CD4-positive, alpha-beta T cell treated with Interleukin-6 at 100 ng/mL for 8 hours (primary cell): Measurements from ENCODE around the gene REXO4.
"Not testable (repeated sequence)": the region's sequence is repeated elsewhere in the genome, so short reads cannot be mapped to it uniquely, and the experiment has no call there.

Experiments used
- DNase-seq: peaks from one replicate; pipeline ENCODE4 v3.0.0-alpha.2; 2020; ENCODE audit warnings: mixed read lengths, low spot score

Gene REXO4, protein sequence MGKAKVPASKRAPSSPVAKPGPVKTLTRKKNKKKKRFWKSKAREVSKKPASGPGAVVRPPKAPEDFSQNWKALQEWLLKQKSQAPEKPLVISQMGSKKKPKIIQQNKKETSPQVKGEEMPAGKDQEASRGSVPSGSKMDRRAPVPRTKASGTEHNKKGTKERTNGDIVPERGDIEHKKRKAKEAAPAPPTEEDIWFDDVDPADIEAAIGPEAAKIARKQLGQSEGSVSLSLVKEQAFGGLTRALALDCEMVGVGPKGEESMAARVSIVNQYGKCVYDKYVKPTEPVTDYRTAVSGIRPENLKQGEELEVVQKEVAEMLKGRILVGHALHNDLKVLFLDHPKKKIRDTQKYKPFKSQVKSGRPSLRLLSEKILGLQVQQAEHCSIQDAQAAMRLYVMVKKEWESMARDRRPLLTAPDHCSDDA

DNA sequence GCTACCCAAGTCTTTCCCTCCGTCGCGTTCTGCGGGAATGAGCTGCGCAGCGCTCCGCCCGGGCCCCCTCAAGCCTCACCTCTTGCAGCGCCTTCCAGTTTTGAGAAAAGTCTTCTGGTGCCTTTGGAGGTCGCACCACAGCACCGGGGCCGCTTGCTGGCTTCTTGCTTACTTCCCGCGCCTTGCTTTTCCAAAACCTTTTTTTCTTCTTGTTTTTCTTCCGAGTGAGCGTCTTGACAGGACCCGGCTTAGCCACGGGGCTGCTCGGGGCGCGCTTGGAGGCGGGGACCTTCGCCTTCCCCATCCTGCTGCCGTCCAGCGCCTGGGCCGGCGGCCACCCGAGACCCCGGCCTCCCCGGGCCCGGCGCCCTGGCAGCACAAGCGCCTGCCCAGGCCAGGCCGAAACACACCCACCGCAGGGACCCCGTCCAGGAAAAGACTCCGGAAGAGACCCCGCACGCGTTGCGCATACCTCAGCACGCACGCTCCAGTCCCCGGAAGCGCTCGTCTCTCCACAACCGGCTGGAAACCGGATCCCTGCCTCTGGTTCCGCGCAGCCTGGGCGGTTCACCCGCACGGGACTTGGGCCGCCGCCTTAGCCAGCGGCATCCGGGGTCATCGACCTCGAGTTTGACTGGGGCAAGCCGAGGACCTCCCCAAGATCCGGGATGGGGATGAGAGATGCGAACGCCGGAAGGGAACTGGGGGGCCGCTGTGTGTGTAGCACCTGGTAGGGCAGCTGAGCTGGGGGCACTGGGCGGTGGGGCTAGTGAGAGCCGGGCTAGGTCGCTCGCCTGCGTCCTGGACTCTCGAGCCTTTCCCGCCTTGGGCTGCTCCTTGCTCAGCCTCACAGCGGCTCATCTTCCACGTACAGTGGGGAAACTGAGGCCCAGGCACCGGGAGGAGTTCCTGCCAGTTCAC, at the start of gene REXO4:
REXO4 (minus strand) TSS at position 470 of the 921 bp plus-strand sequence; CDS start at position 304, 166 bp downstream.
- peak; percentile 81 for DNase-seq

DNA sequence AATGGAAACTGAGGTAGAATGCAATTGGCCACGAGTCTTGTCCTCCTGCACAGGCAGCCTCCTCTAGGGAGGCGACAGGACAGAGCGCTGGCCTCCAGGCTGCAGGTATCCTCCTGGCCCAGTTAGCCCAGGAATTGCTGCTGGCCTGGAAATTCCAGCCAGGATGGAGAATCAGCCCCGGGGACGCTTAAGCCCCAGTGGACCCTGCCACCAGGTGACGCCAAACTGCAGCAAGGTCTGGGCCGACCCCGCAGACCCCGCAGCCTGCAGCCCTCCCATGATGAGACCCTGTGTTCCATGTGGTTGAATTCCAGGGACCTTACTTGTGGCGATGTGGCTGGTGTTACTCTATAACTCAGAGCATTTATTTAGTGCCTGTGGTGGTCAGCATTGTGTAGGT, 49.3 kb upstream of the REXO4 start:
- DNase-seq = no peak

DNA sequence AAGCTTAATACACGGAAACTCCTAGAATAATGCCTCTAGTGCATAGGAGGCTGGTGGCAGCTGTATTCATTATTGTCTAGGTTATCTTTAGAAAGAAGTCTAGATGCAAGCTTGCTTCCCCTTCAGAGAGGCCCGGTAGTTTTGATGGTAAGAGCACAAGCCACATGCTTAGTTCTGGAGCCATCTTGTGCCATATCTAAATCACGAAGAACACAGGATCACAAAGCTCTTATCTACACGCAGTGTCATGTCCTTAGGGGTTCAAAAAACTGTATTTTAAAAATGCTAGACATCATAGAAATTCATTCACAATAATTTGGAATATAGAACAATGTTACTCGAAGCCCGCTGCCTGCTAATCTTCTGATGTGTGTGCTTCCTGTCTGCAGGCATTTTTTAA, 48.2 kb upstream of the REXO4 start:
- DNase-seq = no peak

DNA sequence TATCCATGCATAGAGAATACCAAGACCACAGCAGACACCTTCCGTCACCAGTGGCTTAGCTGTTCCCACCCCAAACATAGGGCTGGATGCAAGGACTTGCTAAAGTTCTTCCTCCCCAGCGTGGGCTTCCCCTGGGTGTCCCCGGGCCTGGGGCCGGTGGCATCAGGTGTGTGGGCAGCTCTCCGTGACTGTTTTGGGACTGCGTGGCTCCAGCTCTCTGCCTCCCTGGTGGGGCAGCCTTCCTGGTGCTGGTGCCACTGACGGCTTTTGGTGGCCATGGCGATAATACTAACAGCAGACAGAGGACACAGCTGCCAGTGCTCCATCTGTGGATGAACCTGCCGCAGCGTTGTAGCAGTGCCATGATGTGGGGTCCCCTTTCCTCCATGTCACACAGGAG, 46.8 kb upstream of the REXO4 start:
- no peak for DNase-seq

DNA sequence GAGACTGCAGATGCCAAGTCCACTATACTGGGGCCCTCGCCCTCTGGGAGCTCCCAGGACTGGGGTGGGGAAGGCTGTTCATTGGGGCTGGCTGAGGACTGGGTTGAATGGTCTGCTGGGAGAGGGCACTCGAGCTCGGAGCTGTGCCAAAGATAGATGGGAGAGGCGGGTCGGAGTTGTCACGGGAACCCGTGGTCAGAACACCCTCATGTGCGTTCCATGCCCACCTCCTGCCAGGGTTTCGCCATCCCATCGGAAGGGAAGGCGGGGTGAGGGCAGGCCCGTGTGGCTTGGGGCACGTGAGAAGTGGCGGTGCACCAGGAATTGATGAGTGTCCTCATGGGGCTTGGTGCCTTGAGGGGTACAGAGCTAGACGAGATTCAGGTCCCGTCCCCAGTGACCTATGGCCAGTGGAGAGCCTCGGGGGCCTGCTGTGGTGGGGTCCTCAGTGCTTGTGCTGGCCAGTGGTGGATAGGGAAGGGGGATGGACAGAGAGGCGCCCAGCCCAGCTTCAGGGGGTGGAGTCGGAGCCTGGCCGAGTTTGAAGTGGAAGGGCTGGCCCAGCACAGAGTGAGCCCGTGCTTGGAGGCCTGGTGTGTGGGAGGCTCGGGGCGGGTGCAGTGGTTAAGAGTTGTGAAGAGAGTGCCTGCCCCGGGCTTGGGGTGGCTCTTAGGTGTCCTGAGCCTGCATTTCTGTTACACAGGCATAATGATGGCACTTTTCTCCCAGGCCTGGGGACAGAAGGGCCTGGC, 46.2 kb upstream of the REXO4 start:
- no peak for DNase-seq

DNA sequence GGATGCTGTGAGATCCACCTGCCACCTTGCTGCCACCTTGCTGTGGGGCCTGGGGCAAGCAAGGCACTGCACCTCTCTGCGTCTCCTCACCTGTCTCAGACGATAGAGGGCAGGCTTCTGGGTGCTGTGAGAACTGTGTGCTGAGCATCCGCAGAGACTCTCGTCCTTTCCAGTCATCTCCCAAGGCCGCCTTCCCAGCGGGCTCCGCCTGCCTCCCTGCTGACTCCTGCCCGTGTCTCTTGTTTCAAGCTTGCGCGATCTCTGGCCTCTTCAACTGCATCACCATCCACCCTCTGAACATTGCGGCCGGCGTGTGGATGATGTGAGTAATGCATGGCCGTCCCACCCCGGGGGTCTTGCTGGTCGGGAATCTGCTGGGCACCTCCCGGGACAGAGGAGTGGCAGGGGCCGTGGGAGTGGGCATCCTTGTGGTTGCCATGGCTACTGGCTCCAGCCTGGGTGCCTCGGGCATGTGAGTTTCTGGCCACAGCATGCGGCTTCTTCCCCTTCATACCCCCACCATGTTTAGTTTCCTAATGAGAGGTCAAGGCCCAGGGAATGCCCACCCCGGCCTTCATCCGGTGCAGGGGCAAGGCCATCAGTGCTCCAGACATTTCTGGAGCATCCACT, 45.5 kb upstream of the REXO4 start:
- DNase-seq = no peak

DNA sequence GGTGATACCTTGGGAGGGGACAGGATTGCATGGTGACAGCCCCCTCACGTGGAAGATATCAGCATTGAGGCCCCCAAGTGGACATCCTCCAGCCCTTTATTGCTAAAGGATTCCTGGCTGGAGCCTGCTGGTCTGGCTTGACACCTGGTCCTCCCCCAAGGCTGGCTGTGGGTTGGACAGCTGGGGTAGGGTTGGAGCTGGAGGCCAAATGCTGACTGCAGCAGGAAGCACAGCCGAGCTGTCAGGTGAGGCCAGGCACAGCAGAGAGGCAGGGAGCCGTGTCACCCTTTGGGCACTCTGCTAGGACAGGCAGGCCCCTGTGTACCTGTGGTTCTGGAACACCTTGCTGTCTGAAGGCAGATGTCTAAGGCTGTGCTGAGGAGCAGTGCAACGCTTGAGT, 44.2 kb upstream of the REXO4 start:
- DNase-seq = no peak

DNA sequence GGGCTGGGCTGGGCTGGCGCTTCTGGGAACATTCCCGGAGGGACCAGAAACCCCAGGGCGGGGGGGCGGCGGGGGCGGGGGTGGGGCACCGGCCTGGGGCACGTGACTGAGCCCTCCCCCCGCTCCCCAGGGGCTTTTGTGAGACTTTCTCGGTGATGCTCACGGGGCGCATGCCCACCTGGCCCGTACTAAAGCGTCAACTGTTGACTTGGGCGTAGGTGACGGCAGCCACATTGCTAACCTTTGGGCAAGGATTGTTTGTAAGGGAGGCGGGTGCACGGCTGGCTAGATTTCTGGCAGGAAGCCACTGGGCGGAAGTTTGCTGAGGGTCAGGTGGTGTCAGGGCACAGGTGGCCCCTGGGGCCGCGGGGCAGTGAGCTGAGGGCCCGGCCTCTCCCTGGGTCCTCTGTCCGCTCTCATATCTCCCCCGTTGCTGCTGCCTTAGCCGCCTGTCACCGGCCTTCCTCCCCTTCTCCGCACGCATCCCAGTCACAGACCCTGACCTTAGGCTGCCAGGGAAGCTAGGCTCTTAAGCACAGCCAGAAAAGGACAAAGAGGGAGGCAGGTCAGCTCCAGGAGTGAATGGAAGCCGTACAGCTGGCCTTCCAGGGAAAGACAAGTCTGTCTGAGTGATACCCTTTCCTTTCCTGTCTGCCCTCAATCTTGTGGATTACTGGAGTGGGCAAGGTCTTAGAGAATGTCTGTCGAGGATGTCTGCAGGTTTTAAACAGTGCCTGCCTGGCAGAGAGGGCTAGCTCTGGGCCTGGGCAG, 42.8 kb upstream of the REXO4 start:
- peak; percentile 21 for DNase-seq

DNA sequence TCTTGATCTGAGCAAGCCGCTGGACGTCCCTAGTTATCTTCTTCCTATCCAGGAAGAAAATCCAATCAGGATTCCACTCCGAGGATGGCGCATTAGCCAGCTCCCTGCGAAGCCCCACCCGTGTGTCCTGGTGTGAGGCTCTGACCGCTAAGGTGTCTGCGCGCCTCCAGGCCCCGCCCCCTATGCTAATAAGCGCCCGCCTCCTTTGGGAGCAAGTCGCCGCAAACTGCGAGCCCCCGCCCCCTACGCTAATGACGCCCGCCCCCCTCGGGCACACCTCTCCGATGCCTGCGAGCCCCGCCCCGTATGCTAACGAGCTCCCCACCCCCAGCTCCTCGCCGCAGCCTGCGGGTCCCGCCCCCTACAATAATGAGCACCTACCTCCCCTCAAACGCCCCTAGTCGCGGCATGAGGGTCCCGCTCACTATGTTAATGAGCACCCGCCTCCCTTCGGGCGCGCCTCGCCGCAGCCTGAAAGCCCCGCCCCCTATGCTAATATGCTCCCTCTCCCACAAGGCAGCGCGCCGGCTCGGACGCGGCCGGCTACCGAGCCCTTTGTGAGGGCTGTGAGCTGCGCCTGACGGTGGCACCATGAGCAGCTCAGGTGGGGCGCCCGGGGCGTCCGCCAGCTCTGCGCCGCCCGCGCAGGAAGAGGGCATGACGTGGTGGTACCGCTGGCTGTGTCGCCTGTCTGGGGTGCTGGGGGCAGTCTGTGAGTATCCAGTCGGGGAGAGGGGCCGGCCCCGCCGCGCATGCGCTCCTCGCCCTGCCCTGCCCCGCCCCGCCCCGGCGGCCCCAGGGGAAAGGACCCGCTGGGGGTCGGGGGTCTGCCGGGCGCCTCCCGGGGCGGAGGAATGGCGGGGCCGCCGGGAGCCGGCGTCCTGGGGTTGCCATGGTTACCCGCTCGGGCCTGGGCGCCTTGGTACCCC, 41.9 kb upstream of the REXO4 start, which contains the start of gene CACFD1:
CACFD1 (plus strand) TSS at position 503 of the 929 bp plus-strand sequence; CDS start at position 592, 89 bp downstream.
- peak; percentile 93 for DNase-seq

DNA sequence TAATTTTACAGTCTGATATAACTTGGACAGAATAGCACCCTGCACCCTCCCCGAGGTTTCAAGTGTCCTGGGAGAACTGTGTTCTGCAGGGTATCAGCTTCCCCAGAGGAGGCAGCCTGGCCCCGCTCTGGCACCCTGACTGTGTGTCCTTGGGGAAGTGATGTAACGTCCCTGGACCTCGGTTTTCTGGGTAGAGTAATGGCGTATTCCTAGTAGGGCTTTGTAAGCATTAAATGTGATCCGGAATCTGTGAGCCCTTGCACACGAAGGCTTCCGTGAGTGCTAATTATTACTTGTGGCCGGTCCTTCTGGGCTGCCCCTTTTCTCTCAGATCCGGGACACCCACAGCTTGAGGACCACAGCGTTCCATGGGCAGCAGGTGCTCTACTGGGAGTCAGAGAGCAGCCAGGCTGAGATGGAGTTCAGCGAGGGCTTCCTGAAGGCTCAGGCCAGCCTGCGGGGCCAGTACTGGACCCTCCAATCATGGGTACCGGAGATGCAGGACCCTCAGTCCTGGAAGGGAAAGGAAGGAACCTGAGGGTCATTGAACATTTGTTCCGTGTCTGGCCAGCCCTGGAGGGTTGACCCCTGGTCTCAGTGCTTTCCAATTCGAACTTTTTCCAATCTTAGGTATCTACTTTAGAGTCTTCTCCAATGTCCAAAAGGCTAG, 41.0 kb upstream of the REXO4 start:
- DNase-seq = no peak

DNA sequence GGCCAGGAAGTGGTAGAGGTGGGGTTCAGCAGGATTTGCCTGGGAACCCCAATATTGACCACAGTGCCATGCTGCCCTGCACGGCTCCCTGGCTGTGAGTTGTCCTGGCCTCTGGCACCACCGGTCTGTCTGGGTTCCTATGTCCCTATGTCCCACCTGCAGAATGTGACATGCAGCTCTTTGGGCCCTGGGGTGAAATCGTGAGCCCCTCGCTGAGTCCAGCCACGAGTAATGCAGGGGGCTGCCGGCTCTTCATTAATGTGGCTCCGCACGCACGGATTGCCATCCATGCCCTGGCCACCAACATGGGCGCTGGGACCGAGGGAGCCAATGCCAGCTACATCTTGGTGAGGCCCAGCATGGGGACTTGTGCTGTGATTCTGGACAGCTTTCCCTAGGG, 39.9 kb upstream of the REXO4 start:
- DNase-seq = no peak

DNA sequence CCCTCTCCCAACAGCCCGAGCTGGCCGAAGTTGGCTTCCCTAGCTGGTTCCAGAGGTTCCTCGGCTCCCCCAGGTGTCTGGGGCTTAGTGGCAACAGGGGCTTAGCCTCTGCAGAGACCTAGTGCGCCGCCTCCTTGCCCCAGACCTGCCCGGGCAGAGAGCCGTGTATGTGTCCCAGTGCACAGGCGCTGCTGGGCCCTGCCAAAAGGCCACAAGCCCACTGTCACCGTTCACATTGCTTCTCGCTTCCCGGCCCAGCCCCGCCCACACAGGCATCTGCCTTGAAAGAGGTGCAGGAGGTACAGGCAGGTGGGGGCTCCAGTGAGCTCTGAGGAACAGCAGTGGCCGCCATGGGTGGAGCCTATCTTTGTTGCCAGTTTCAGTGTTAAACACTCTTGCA, 39.4 kb upstream of the REXO4 start:
- DNase-seq = no peak

DNA sequence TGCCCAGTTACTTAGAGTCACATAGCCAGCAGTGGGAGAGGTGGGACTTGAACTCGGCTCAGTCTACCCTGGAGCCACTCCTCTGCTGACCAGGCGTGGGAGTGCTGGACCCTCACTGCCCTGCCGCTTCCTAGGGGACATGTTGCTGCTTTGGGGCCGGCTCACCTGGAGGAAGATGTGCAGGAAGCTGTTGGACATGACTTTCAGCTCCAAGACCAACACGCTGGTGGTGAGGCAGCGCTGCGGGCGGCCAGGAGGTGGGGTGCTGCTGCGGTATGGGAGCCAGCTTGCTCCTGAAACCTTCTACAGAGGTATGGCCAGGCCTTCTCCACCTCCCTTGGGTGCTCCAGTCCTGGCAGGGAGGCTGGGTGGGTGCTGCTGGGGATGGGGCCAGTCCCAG, 38.6 kb upstream of the REXO4 start:
- no peak for DNase-seq

DNA sequence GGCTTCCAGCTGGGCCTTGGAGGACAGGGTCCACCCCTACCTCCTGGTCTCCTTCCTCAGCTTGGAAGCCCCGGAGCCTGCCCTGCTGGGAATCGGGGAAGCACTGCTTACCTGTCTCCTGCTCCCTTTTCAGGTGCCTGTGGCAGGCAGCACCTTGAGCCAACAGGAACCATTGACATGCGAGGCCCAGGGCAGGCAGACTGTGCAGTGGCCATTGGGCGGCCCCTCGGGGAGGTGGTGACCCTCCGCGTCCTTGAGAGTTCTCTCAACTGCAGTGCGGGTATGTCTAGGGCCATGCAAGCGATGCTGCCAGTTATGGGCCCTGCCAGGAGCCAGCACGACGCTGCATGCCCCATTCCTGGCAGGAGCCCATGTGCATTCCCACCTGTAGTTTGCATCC, 38.1 kb upstream of the REXO4 start:
- DNase-seq = no peak

DNA sequence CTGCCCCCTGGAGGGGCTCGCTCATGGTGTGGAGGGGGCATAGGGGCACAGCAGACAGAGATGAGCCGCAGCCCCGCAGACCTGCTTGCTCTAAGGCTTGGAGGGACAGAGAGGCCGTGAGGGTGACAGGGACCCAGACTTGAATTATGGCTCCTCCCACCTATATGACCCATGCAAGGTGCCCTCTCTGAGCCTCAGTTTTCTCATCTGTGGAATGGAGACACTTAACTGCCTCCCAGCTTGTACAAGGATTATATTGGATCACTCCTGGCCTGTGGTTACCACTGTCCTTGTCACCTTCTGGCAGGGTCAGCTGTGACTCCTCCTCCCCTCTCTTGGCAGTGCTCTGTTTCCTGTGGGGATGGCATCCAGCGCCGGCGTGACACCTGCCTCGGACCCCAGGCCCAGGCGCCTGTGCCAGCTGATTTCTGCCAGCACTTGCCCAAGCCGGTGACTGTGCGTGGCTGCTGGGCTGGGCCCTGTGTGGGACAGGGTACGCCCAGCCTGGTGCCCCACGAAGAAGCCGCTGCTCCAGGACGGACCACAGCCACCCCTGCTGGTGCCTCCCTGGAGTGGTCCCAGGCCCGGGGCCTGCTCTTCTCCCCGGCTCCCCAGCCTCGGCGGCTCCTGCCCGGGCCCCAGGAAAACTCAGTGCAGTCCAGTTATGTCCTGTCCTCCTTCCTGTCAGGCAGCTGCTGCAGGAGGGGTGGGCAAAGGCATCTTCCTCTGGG, 37.3 kb upstream of the REXO4 start:
- DNase-seq = no peak

DNA sequence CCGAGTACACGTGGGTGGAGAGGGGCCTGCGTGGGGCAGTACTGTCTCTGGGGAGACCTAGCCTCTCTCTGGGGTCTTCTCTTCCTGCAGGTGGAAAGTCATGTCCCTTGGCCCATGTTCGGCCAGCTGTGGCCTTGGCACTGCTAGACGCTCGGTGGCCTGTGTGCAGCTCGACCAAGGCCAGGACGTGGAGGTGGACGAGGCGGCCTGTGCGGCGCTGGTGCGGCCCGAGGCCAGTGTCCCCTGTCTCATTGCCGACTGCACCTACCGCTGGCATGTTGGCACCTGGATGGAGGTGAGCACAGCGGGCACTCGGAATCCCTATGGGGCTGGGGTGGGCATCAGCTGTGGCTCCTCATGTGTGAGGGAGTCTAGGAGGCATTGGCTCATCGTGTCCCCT, 36.5 kb upstream of the REXO4 start:
- no peak for DNase-seq

DNA sequence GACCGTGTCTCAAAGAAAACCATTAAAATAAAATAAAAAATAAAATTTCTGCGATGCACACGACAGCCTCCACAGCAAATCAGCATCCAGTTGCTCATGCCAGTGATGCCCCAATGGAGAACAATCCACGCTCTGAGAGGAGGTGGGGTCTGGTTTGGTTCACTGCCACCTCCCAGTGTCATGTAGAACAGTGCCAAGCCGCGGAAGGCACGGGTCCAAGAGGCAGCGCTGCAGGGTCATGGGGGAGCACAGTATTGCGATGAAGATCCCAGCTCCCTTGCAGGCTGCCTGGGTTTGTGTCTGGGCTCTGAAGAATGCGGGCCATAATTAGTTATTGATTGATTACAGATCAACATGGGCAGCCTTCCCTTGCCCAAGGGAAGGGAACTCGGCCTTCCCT, 35.8 kb upstream of the REXO4 start:
- DNase-seq = no peak

DNA sequence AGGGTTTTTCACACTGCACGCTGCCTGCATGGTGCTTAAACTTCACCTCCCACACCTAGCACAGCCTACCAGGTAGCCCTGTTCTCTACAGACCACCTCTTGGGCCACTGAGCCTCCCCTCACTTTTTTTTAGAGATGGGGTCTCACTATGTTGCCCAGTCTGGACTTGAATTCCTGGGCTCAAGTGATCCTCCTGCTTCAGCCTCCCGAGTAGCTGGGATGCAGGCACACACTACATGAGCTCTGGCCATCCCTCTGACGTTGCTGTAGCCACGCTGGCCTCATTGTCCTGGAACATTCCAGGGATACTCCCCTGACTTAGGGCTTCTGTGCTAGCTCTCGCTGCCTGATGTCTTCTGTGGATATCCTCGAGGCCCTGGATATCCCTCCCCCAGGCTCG, 34.8 kb upstream of the REXO4 start:
- DNase-seq = no peak

DNA sequence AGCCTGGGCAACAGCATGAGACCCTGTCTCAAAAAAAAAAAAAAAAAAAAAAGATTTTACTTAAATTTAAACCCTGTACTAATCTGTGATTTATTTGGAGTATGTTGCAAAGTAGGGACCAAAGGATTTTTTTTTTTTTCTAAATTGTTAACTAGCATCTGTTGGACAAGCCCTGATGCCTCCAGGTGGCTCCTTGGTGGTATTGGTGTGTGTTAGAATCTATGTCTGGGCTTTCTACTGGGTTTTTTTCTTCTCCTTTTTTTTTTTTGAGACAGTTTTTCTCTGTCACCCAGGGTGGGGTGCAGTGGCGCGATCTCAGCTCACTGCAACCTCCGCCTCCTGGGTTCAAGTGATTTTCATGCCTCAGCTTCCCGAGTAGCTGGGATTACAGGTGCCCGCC, 34.1 kb upstream of the REXO4 start:
- DNase-seq = not testable (repeated sequence)
